Measurements from ENCODE around the gene ABCA4.

Gene ABCA4

DNA sequence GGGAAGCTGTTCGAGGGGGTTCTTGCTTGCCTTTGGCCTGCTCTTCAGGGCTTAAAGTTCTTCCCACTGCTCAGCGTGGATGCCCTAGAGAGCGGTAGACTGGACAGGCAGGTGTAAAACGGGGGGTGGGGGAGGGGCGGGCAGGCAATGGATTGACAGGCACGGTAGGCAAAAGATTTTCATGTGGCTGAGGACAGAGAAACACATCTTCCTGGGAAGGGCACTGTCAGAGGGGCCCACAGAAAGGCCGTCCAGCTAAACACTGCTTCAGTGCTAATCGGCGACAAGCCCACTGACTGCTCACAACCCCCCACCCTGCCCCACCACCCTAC lies 412 bp downstream of the ABCA4 start:
- H3K23ac ChIP-seq (ENCODE audit: low read depth, low read length, poor library complexity), result no peak overlapping the region
- no peak overlapping the region for H3K9ac ChIP-seq (ENCODE audit: low read depth, low read length, poor library complexity)
- no peaks in the 10 kb centered on the region for H3K27me3 ChIP-seq (ENCODE audit: control insufficient read depth in 3 of 3, insufficient read depth in 3 of 3, low read depth in 1 of 3, low read length in 3 of 3)
- H3K79me1 ChIP-seq (ENCODE audit: low read depth, low read length), result no peaks in the 10 kb centered on the region
- H3K18ac ChIP-seq (ENCODE audit: low read length), result peak overlapping the region; percentile 41
- H2BK15ac ChIP-seq (ENCODE audit: low read length), result no peak overlapping the region
- H4K91ac ChIP-seq (ENCODE audit: low read depth, low read length, poor library complexity), result no peak overlapping the region
- H3K4me3 ChIP-seq (ENCODE audit: low read length in 2 of 2), result no peak overlapping the region
- no CpG with 5 or more reads among the region's 9 CpGs for WGBS, 2 donors (ENCODE audit: extremely low coverage in 2 of 2, insufficient read length in 2 of 2, insufficient replicate concordance in 1 of 2)
- peak overlapping the region; percentile 10 for H2AK5ac ChIP-seq (ENCODE audit: low read depth, low read length)
- H3K9me3 ChIP-seq (replicated peaks in 1 of 2; ENCODE audit: control insufficient read depth in 2 of 2, insufficient read depth in 1 of 2, low read depth in 1 of 2, low read length in 2 of 2), result no peaks in the 10 kb centered on the region
- DNase-seq (ENCODE audit: low spot score), result no peak
- no peak overlapping the region for H3K27ac ChIP-seq (replicated peaks; ENCODE audit: low read length)
- no peak overlapping the region for H3K4ac ChIP-seq (ENCODE audit: low read length)
- H2AFZ ChIP-seq (ENCODE audit: low read length), result no peak overlapping the region
- no peak overlapping the region for H2BK12ac ChIP-seq (ENCODE audit: low read length)
- no peaks in the 10 kb centered on the region for H3K36me3 ChIP-seq (replicated peaks in 1 of 2; ENCODE audit: control insufficient read depth in 2 of 2, insufficient read depth in 2 of 2, low read length in 2 of 2)
- no peak overlapping the region for H2BK5ac ChIP-seq (ENCODE audit: low read length)
- H3K4me1 ChIP-seq (ENCODE audit: control insufficient read depth in 2 of 2, insufficient read depth in 1 of 2, low read depth in 1 of 2, low read length in 2 of 2), result peaks cover 35 to 36% of the 10 kb centered on the region in 2 donors
- H2BK120ac ChIP-seq (ENCODE audit: low read depth, low read length), result peak overlapping the region; percentile 4
- no peak overlapping the region for H4K8ac ChIP-seq (ENCODE audit: low read depth, low read length)
- H3K4me2 ChIP-seq (ENCODE audit: insufficient read depth, low read length, poor library complexity, severe bottlenecking), result no peak overlapping the region
- peak overlapping the region; percentile 23 for H3K14ac ChIP-seq (ENCODE audit: low read length)

DNA sequence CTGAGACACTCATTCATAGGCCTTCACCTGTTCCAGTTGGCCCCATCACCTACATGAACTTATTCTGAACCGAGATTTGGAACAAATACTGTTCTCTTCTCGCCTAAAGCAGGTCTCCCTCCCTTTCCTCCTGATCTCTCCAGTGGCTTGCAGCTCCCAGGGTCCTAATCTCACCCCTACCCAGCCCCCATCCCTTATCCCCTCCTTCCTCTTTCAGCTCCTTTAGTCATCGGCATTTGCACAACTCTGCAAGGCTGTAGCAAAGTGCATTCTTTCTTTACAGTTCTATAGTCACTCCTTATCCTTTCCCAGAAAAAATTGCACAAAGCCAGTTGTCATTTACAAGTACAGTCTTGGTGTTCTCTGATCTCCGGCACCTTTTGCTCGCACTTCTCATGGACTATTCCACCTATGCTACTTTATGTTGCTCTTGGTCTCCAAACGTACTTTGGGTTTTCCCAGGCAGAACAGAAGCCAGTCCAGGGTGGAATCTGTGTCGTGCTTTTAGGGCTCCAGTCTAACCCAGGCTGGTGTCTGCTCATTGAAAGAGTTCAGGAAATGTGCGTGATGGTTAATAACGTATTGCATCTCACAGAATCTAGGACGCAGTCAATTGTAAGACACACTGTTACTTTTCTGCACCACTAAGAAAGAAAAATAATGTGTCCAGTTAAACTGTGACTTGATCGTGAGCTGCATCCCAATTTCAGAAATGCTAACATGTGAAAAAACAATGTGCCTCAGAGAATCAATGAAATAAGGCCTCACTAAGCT lies 965 bp downstream of the ABCA4 start:
- H3K14ac ChIP-seq (ENCODE audit: low read length), result no peak overlapping the region
- no peak overlapping the region for H4K91ac ChIP-seq (ENCODE audit: low read depth, low read length, poor library complexity)
- no peak overlapping the region for H3K4me2 ChIP-seq (ENCODE audit: insufficient read depth, low read length, poor library complexity, severe bottlenecking)
- no peak overlapping the region for H2AFZ ChIP-seq (ENCODE audit: low read length)
- H3K4me1 ChIP-seq (ENCODE audit: control insufficient read depth in 2 of 2, insufficient read depth in 1 of 2, low read depth in 1 of 2, low read length in 2 of 2), result peaks cover 35 to 36% of the 10 kb centered on the region in 2 donors
- no peak overlapping the region for H2BK12ac ChIP-seq (ENCODE audit: low read length)
- H3K27me3 ChIP-seq (ENCODE audit: control insufficient read depth in 3 of 3, insufficient read depth in 3 of 3, low read depth in 1 of 3, low read length in 3 of 3), result no peaks in the 10 kb centered on the region
- H2BK15ac ChIP-seq (ENCODE audit: low read length), result no peak overlapping the region
- H3K4ac ChIP-seq (ENCODE audit: low read length), result no peak overlapping the region
- H2BK5ac ChIP-seq (ENCODE audit: low read length), result no peak overlapping the region
- H3K79me1 ChIP-seq (ENCODE audit: low read depth, low read length), result no peaks in the 10 kb centered on the region
- DNase-seq (ENCODE audit: low spot score), result no peak
- H2BK120ac ChIP-seq (ENCODE audit: low read depth, low read length), result peak overlapping the region; percentile 4
- no peak overlapping the region for H4K8ac ChIP-seq (ENCODE audit: low read depth, low read length)
- H3K18ac ChIP-seq (ENCODE audit: low read length), result peak overlapping the region; percentile 41
- H3K36me3 ChIP-seq (replicated peaks in 1 of 2; ENCODE audit: control insufficient read depth in 2 of 2, insufficient read depth in 2 of 2, low read length in 2 of 2), result no peaks in the 10 kb centered on the region
- H3K23ac ChIP-seq (ENCODE audit: low read depth, low read length, poor library complexity), result no peak overlapping the region
- no peak overlapping the region for H3K4me3 ChIP-seq (ENCODE audit: low read length in 2 of 2)
- H3K9me3 ChIP-seq (replicated peaks in 1 of 2; ENCODE audit: control insufficient read depth in 2 of 2, insufficient read depth in 1 of 2, low read depth in 1 of 2, low read length in 2 of 2), result no peaks in the 10 kb centered on the region
- no CpG with 5 or more reads among the region's 11 CpGs for WGBS, 2 donors (ENCODE audit: extremely low coverage in 2 of 2, insufficient read length in 2 of 2, insufficient replicate concordance in 1 of 2)
- no peak overlapping the region for H2AK5ac ChIP-seq (ENCODE audit: low read depth, low read length)
- H3K27ac ChIP-seq (replicated peaks; ENCODE audit: low read length), result no peak overlapping the region
- H3K9ac ChIP-seq (ENCODE audit: low read depth, low read length, poor library complexity), result no peak overlapping the region

DNA sequence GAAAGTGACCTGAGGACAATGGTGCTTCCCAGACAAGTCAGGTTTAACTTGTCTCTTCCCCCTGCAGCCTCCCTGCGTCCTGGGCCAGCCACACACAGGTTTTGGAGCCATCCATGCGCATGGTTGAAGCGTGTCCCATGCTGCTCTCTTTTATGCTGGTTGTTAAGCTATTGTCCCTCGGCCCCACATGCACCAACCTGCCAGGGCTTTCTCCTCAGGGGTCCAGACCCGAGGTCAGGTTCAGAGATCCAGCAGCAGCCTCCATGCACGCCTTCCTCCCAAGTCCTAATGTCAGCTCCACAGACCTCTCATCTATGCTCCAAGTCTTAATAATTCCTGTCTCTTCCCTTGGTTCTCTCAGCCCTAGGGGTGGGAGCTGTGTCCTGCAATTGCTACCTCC lies 1.6 kb downstream of the ABCA4 start:
- WGBS, 2 donors (ENCODE audit: extremely low coverage in 2 of 2, insufficient read length in 2 of 2, insufficient replicate concordance in 1 of 2), result no CpG with 5 or more reads among the region's 6 CpGs
- no peak overlapping the region for H3K4ac ChIP-seq (ENCODE audit: low read length)
- H4K8ac ChIP-seq (ENCODE audit: low read depth, low read length), result no peak overlapping the region
- H3K4me3 ChIP-seq (ENCODE audit: low read length in 2 of 2), result no peak overlapping the region
- peak overlapping the region; percentile 58 for H3K14ac ChIP-seq (ENCODE audit: low read length)
- H2BK5ac ChIP-seq (ENCODE audit: low read length), result no peak overlapping the region
- no peak overlapping the region for H3K4me2 ChIP-seq (ENCODE audit: insufficient read depth, low read length, poor library complexity, severe bottlenecking)
- H3K23ac ChIP-seq (ENCODE audit: low read depth, low read length, poor library complexity), result no peak overlapping the region
- H3K4me1 ChIP-seq (ENCODE audit: control insufficient read depth in 2 of 2, insufficient read depth in 1 of 2, low read depth in 1 of 2, low read length in 2 of 2), result peaks cover 35 to 36% of the 10 kb centered on the region in 2 donors
- peak overlapping the region; percentile 21 for H2AK5ac ChIP-seq (ENCODE audit: low read depth, low read length)
- H3K27ac ChIP-seq (replicated peaks; ENCODE audit: low read length), result no peak overlapping the region
- DNase-seq (ENCODE audit: low spot score), result no peak
- no peak overlapping the region for H4K91ac ChIP-seq (ENCODE audit: low read depth, low read length, poor library complexity)
- H3K27me3 ChIP-seq (ENCODE audit: control insufficient read depth in 3 of 3, insufficient read depth in 3 of 3, low read depth in 1 of 3, low read length in 3 of 3), result no peaks in the 10 kb centered on the region
- no peak overlapping the region for H3K9ac ChIP-seq (ENCODE audit: low read depth, low read length, poor library complexity)
- H2AFZ ChIP-seq (ENCODE audit: low read length), result no peak overlapping the region
- H3K9me3 ChIP-seq (replicated peaks in 1 of 2; ENCODE audit: control insufficient read depth in 2 of 2, insufficient read depth in 1 of 2, low read depth in 1 of 2, low read length in 2 of 2), result no peaks in the 10 kb centered on the region
- H2BK12ac ChIP-seq (ENCODE audit: low read length), result no peak overlapping the region
- H3K36me3 ChIP-seq (replicated peaks in 1 of 2; ENCODE audit: control insufficient read depth in 2 of 2, insufficient read depth in 2 of 2, low read length in 2 of 2), result no peaks in the 10 kb centered on the region
- no peak overlapping the region for H2BK15ac ChIP-seq (ENCODE audit: low read length)
- H2BK120ac ChIP-seq (ENCODE audit: low read depth, low read length), result no peak overlapping the region
- peak overlapping the region; percentile 60 for H3K18ac ChIP-seq (ENCODE audit: low read length)
- no peaks in the 10 kb centered on the region for H3K79me1 ChIP-seq (ENCODE audit: low read depth, low read length)

DNA sequence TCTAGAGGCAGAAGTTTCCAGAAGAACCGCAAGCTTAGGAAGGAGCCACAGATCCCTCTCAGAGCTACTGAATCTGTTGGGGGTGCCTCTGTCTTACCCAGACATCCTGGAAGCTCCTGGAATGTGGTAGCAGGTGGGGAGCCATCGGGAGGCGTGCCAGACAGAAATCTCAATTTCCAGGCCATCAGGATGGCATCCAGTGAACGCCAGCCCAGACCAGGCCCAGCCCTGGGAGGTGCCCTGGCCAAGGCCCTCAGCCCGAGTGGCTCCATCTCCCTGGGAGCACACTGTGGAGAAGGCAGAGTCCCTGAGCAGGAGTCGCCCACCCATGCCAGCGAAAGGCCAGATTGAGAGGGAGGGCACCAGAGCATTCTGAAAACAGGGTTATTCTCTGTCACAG lies 2.5 kb downstream of the ABCA4 start:
- peaks cover 36 to 39% of the 10 kb centered on the region in 2 donors for H3K4me1 ChIP-seq (ENCODE audit: control insufficient read depth in 2 of 2, insufficient read depth in 1 of 2, low read depth in 1 of 2, low read length in 2 of 2)
- H2BK120ac ChIP-seq (ENCODE audit: low read depth, low read length), result no peak overlapping the region
- H3K9me3 ChIP-seq (replicated peaks in 1 of 2; ENCODE audit: control insufficient read depth in 2 of 2, insufficient read depth in 1 of 2, low read depth in 1 of 2, low read length in 2 of 2), result no peaks in the 10 kb centered on the region
- H3K27ac ChIP-seq (replicated peaks; ENCODE audit: low read length), result no peak overlapping the region
- no peak overlapping the region for H3K9ac ChIP-seq (ENCODE audit: low read depth, low read length, poor library complexity)
- H3K18ac ChIP-seq (ENCODE audit: low read length), result peak overlapping the region; percentile 89
- H2AK5ac ChIP-seq (ENCODE audit: low read depth, low read length), result peak overlapping the region; percentile 60
- H3K4ac ChIP-seq (ENCODE audit: low read length), result no peak overlapping the region
- no CpG with 5 or more reads among the region's 7 CpGs for WGBS, 2 donors (ENCODE audit: extremely low coverage in 2 of 2, insufficient read length in 2 of 2, insufficient replicate concordance in 1 of 2)
- H3K4me2 ChIP-seq (ENCODE audit: insufficient read depth, low read length, poor library complexity, severe bottlenecking), result no peak overlapping the region
- H3K79me1 ChIP-seq (ENCODE audit: low read depth, low read length), result no peaks in the 10 kb centered on the region
- no peak overlapping the region for H3K14ac ChIP-seq (ENCODE audit: low read length)
- H3K23ac ChIP-seq (ENCODE audit: low read depth, low read length, poor library complexity), result peak overlapping the region; percentile 6
- no peak overlapping the region for H4K91ac ChIP-seq (ENCODE audit: low read depth, low read length, poor library complexity)
- no peaks in the 10 kb centered on the region for H3K27me3 ChIP-seq (ENCODE audit: control insufficient read depth in 3 of 3, insufficient read depth in 3 of 3, low read depth in 1 of 3, low read length in 3 of 3)
- no peak overlapping the region for H4K8ac ChIP-seq (ENCODE audit: low read depth, low read length)
- H2BK5ac ChIP-seq (ENCODE audit: low read length), result no peak overlapping the region
- no peak overlapping the region for H2BK12ac ChIP-seq (ENCODE audit: low read length)
- no peaks in the 10 kb centered on the region for H3K36me3 ChIP-seq (replicated peaks in 1 of 2; ENCODE audit: control insufficient read depth in 2 of 2, insufficient read depth in 2 of 2, low read length in 2 of 2)
- H3K4me3 ChIP-seq (ENCODE audit: low read length in 2 of 2), result no peak overlapping the region
- no peak for DNase-seq (ENCODE audit: low spot score)
- peak overlapping the region; percentile 30 for H2BK15ac ChIP-seq (ENCODE audit: low read length)
- no peak overlapping the region for H2AFZ ChIP-seq (ENCODE audit: low read length)

All from neuronal stem cell (in vitro differentiated cells).